HCT116 (cell line): ENCODE data around the gene CERS3. TPM values are rescaled to one million over a fixed set of nuclear protein-coding genes. Genes with fewer than 3 reads are reported as not detected.

ENCODE experiments used
- ATAC-seq: fragments of 200-7000 bp; cut with Tn5 transposase; 2 replicates; pipeline ENCODE4 v1.9.1; 2020; ENCODE audit warnings: mild to moderate bottlenecking, moderate library complexity
- BruUV-seq: library from RNA; stranded (reverse); fragments of 400-500 nt; replicated peaks from 2 replicates; lab custom pipeline; 2021; lab: Mats Ljungman, UMichigan
- CTCF ChIA-PET: fragments of 300-600 bp; sonication (Branson Sonifier 250); formaldehyde crosslinking; loops from one replicate; lab custom pipeline; 2021; ENCODE audit warnings: antibody characterized with exemption; lab: Charles Lee
- POLR2A ChIA-PET: fragments of 300-600, 350-600 bp; sonication (Branson Sonifier 250); formaldehyde crosslinking; loops from one replicate; lab custom pipeline; 2021; ENCODE audit warnings: antibody characterized with exemption; lab: Charles Lee
- RAD21 ChIA-PET, 2 experiments: fragments of 300-600 bp; sonication (Branson Sonifier 250); formaldehyde crosslinking; loops; one replicate each; lab custom pipeline; 2023; ENCODE audit warnings: low total read pairs in 2 of 2; ENCODE audit not compliant: uncharacterized antibody in 2 of 2, unreplicated experiment in 2 of 2, low non-redundant PET in 1 of 2; lab: Charles Lee
- DNase-seq: peaks from one replicate; pipeline ENCODE4 v3.0.0-alpha.2; 2010; ENCODE audit warnings: low read depth, low spot score
- H2AFZ ChIP-seq: fragments of 200-600 bp; shearing (Covaris generic), sonication (generic); 2 replicates; pipeline ENCODE4 v1.6.1; 2017; ENCODE audit warnings: low read depth, mixed run types, mixed read lengths, antibody characterized with exemption, low read length; ENCODE audit not compliant: poor library complexity, severe bottlenecking
- H3K27ac ChIP-seq: 2 replicates; pipeline ENCODE4 v1.5.1; 2012; ENCODE audit warnings: low read depth, low read length
- H3K27me3 ChIP-seq: fragments of 200-600 bp; sonication (generic); 2 replicates; pipeline ENCODE4 v1.6.1; 2016; ENCODE audit warnings: mixed run types, low read length, mixed read lengths; ENCODE audit not compliant: insufficient read depth
- H3K36me3 ChIP-seq, 2 experiments: fragments of 200-500 bp in 1 of 2; fragments of 200-600 bp in 1 of 2; sonication (Bioruptor generic) in 1 of 2; sonication (generic) in 1 of 2; 2 replicates each; pipeline versions ENCODE4 v1.5.1 to v1.6.1; 2014 to 2016; ENCODE audit warnings: low read length in 2 of 2, inconsistent platforms in 1 of 2, mixed read lengths in 1 of 2, mixed run types in 1 of 2; ENCODE audit not compliant: insufficient read depth in 2 of 2, control insufficient read depth in 1 of 2
- H3K4me1 ChIP-seq, 2 experiments: fragments of 200-600 bp in 1 of 2; sonication (generic) in 1 of 2; 2 replicates each; pipeline versions ENCODE4 v1.5.1 to v1.6.1; 2012 to 2017; ENCODE audit warnings: low read length in 2 of 2, inconsistent platforms in 1 of 2, mild to moderate bottlenecking in 1 of 2, mixed read lengths in 1 of 2, mixed run types in 1 of 2, moderate library complexity in 1 of 2; ENCODE audit not compliant: insufficient read depth in 2 of 2, control insufficient read depth in 1 of 2
- H3K4me2 ChIP-seq: fragments of 200-600 bp; sonication (generic); 2 replicates; pipeline ENCODE4 v1.6.1; 2017; ENCODE audit warnings: mixed run types, low read length, mixed read lengths
- H3K4me3 ChIP-seq, 2 experiments: fragments of 200-600 bp in 1 of 2; sonication (generic) in 1 of 2; replicated peaks in 1 of 2; 2 replicates each; pipeline ENCODE4 v1.5.1; 2011 to 2016; ENCODE audit warnings: low read length in 2 of 2, control low read depth in 1 of 2, low read depth in 1 of 2, mild to moderate bottlenecking in 1 of 2, mixed read lengths in 1 of 2, mixed run types in 1 of 2
- H3K79me2 ChIP-seq: fragments of 200-600 bp; sonication (generic); 2 replicates; pipeline ENCODE4 v1.6.1; 2017; ENCODE audit warnings: mild to moderate bottlenecking, mixed run types, low read length, moderate library complexity, mixed read lengths; ENCODE audit not compliant: insufficient read depth
- H3K9ac ChIP-seq: fragments of 200-600 bp; sonication (generic); 2 replicates; pipeline ENCODE4 v1.6.1; 2016; ENCODE audit warnings: low read length, mixed read lengths
- H3K9me2 ChIP-seq: fragments of 200-600 bp; sonication (generic), shearing (Covaris generic); 2 replicates; pipeline ENCODE4 v1.6.1; 2017; ENCODE audit warnings: mixed run types, mild to moderate bottlenecking, moderate library complexity; ENCODE audit not compliant: insufficient read depth
- H3K9me3 ChIP-seq, 2 experiments: fragments of 200-500 bp in 1 of 2; fragments of 200-600 bp in 1 of 2; sonication (Bioruptor generic) in 1 of 2; sonication (generic) in 1 of 2; 2 replicates each; pipeline ENCODE4 v1.6.1; 2014 to 2017; ENCODE audit warnings: low read length in 2 of 2, mixed read lengths in 2 of 2, inconsistent platforms in 1 of 2, low read depth in 1 of 2, mild to moderate bottlenecking in 1 of 2, mixed run types in 1 of 2, moderate library complexity in 1 of 2; ENCODE audit not compliant: control insufficient read depth in 1 of 2, insufficient read depth in 1 of 2
- H4K20me1 ChIP-seq: fragments of 200-600 bp; sonication (generic), shearing (Covaris generic); 2 replicates; pipeline ENCODE4 v1.6.1; 2017; ENCODE audit warnings: mixed run types, mild to moderate bottlenecking, moderate library complexity; ENCODE audit not compliant: insufficient read depth
- CBX3 ChIP-seq: IDR thresholded peaks from 2 replicates; pipeline ENCODE4 v1.6.1; 2012; ENCODE audit warnings: low read depth
- CTCF ChIP-seq, 3 experiments: fragments of 200-600 bp in 1 of 3; sonication (generic) in 1 of 3; IDR thresholded peaks in 2 of 3; conservative IDR thresholded peaks in 1 of 3; 2 replicates each; pipeline ENCODE4 v1.5.1; 2012 to 2017; ENCODE audit warnings: low read depth in 2 of 3, low read length in 2 of 3, antibody characterized with exemption in 1 of 3, borderline replicate concordance in 1 of 3, control low read depth in 1 of 3, mild to moderate bottlenecking in 1 of 3, mixed read lengths in 1 of 3, mixed run types in 1 of 3, moderate library complexity in 1 of 3; ENCODE audit not compliant: insufficient read depth in 1 of 3
- TCF7L2 ChIP-seq: IDR thresholded peaks from 2 replicates; pipeline ENCODE4 v1.7.0; 2011; ENCODE audit warnings: borderline replicate concordance, inconsistent platforms; ENCODE audit not compliant: insufficient read depth, insufficient read length; ENCODE audit errors: extremely low read depth
- intact Hi-C: fragments of 100-400 bp; cut with micrococcal nuclease; formaldehyde crosslinking; loops from 2 replicates; pipeline ENCODE4 v1.10.0; 2022
- total RNA-seq: library from RNA; stranded (reverse); gene quantifications from one replicate; pipeline ENCODE4 v1.2.1, GENCODE V29; 2021; ENCODE audit not compliant: unreplicated experiment

Gene CERS3
- total RNA-seq, 1 experiment from 2014 or later = not detected

GRCh38 chr15:100533886-100534285 lies 5.1 kb upstream of the CERS3 start:
- no peak for TF ChIP-seq CTCF (IDR thresholded peaks at IDR 0.05 in 2 of 3, conservative IDR thresholded peaks at IDR 0.05 in 1 of 3; ENCODE audit: borderline replicate concordance in 1 of 3, insufficient read depth in 1 of 3, low read depth in 2 of 3, low read length in 2 of 3)
- TF ChIP-seq CBX3 = no peak
- Histone ChIP-seq H3K27me3 (peaks cover 52% of the 10 kb centered on the region), H2AFZ (no peak overlapping the region), H3K4me3 (no peak overlapping the region), H4K20me1 (no peaks in the 10 kb centered on the region), H3K9me3 (no peaks in the 10 kb centered on the region), H3K27ac (no peak overlapping the region), H3K9me2 (no peaks in the 10 kb centered on the region), H3K9ac (no peak overlapping the region), H3K4me2 (no peak overlapping the region), H3K4me1 (no peaks in the 10 kb centered on the region), H3K79me2 (no peaks in the 10 kb centered on the region), H3K36me3 (no peaks in the 10 kb centered on the region)
- BruUV-seq = no TSS peak
- CTCF ChIA-PET = interaction anchor here (1.0 kb wide), 1 partner anchor 39 kb away, joined by 3 read pairs; no protein-coding TSS in a partner anchor
- ATAC-seq = no peak
- no peak for DNase-seq
- intact Hi-C loops = no loop called here
- POLR2A ChIA-PET = no interaction called here
- RAD21 ChIA-PET = no interaction called here

GRCh38 chr15:100531823-100532327 lies 3.1 kb upstream of the CERS3 start:
- POLR2A ChIA-PET = no interaction called here

More at GRCh38 chr15:100531823-100532327, 3.1 kb upstream of the CERS3 start:
- peaks cover 52% of the 10 kb centered on the region for H3K27me3 ChIP-seq
- H3K4me1 ChIP-seq = no peaks in the 10 kb centered on the region
- no peak overlapping the region for H3K9ac ChIP-seq
- H3K27ac ChIP-seq = no peak overlapping the region
- intact Hi-C loops = no loop called here
- ChIA-PET RAD21 (no interaction called here), CTCF (no interaction called here)
- no peaks in the 10 kb centered on the region for H3K9me3 ChIP-seq
- H3K9me2 ChIP-seq = no peaks in the 10 kb centered on the region
- H3K79me2 ChIP-seq = no peaks in the 10 kb centered on the region
- H3K4me2 ChIP-seq = no peak overlapping the region
- H4K20me1 ChIP-seq = no peaks in the 10 kb centered on the region
- no TSS peak for BruUV-seq
- DNase-seq (no peak), ATAC-seq (no peak)
- no peak overlapping the region for H2AFZ ChIP-seq
- no peak for TF ChIP-seq TCF7L2
- H3K36me3 ChIP-seq = no peaks in the 10 kb centered on the region
- no peak overlapping the region for H3K4me3 ChIP-seq
